ENCODE measurements around the gene MED13L. TPM values are rescaled to one million over a fixed set of nuclear protein-coding genes. Genes with fewer than 3 reads are reported as not detected.

The MED13L gene
- polyA plus RNA-seq, 1 of the 3 experiments (the other 2 are of a cell fraction), result 17.1 TPM

DNA sequence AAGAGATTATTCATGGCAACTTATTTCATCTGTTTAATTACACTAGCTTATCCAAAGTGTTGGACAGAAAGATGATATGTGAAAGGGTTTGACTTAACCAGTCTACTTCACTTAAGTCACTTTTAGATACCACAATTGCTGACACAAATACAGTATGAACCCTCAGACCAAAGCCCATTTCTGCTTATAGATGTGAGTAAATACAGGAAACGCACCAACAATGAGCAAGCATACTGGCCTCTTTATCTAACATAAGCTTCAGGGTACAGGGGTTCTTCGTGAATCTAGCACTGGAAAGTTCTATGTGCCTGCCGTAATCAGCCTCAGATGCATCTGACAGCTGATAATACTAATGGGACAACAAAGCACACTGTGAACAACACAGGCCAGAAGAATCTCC is 209.6 kb downstream of the MED13L start (continued):
- TF ChIP-seq, protein P1, sequence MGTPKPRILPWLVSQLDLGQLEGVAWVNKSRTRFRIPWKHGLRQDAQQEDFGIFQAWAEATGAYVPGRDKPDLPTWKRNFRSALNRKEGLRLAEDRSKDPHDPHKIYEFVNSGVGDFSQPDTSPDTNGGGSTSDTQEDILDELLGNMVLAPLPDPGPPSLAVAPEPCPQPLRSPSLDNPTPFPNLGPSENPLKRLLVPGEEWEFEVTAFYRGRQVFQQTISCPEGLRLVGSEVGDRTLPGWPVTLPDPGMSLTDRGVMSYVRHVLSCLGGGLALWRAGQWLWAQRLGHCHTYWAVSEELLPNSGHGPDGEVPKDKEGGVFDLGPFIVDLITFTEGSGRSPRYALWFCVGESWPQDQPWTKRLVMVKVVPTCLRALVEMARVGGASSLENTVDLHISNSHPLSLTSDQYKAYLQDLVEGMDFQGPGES (IDR thresholded peaks at IDR 0.05; ENCODE audit: low read depth, low read length), result no peak
- no peak for TF ChIP-seq EZH2phosphoT487 (IDR thresholded peaks at IDR 0.05; ENCODE audit: borderline replicate concordance, low read depth)
- TF ChIP-seq, protein P2, sequence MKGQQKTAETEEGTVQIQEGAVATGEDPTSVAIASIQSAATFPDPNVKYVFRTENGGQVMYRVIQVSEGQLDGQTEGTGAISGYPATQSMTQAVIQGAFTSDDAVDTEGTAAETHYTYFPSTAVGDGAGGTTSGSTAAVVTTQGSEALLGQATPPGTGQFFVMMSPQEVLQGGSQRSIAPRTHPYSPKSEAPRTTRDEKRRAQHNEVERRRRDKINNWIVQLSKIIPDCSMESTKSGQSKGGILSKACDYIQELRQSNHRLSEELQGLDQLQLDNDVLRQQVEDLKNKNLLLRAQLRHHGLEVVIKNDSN (IDR thresholded peaks at IDR 0.05; ENCODE audit: borderline replicate concordance, low read depth), result no peak
- no peak for TF ChIP-seq JUND (IDR thresholded peaks at IDR 0.05)
- TF ChIP-seq, protein P3, sequence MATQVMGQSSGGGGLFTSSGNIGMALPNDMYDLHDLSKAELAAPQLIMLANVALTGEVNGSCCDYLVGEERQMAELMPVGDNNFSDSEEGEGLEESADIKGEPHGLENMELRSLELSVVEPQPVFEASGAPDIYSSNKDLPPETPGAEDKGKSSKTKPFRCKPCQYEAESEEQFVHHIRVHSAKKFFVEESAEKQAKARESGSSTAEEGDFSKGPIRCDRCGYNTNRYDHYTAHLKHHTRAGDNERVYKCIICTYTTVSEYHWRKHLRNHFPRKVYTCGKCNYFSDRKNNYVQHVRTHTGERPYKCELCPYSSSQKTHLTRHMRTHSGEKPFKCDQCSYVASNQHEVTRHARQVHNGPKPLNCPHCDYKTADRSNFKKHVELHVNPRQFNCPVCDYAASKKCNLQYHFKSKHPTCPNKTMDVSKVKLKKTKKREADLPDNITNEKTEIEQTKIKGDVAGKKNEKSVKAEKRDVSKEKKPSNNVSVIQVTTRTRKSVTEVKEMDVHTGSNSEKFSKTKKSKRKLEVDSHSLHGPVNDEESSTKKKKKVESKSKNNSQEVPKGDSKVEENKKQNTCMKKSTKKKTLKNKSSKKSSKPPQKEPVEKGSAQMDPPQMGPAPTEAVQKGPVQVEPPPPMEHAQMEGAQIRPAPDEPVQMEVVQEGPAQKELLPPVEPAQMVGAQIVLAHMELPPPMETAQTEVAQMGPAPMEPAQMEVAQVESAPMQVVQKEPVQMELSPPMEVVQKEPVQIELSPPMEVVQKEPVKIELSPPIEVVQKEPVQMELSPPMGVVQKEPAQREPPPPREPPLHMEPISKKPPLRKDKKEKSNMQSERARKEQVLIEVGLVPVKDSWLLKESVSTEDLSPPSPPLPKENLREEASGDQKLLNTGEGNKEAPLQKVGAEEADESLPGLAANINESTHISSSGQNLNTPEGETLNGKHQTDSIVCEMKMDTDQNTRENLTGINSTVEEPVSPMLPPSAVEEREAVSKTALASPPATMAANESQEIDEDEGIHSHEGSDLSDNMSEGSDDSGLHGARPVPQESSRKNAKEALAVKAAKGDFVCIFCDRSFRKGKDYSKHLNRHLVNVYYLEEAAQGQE (IDR thresholded peaks at IDR 0.05; ENCODE audit: low read depth, low read length), result no peak

DNA sequence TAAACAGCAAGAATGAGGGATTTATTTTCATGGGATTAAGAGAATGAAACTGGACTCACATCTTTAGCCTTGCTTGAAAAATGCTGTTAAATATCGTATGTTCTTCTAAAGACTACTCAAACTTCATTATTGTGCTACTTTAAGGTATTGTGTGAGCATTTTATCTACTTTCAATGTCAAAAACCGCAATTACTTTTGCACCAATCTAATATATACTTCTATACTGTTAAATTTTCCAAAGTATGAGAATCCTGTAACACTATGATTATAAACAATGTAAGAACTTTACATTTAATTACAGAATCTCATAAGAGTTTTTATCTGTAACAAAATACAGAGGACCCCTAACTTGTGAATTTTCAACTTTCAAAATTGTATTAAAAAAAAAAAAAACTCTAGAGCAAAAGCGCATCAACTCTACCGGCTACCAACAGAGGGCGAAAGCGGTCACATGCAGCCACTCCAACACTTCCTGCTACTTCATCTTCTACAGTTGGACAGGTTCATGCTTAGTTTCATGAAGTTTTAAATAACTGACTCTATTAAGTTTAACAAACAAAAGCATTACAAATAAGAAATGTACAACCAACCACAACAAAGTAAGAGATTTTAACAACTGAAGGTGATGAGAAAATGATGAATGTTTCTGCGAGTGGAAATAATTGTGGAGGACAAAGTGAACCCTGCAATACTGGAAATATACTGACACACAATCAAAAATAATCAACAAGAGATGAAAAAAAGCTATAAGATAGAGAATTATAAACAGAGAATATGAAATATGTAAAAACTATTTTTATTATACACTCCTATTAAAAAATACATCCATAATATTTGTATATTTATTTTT is 210.9 kb downstream of the MED13L start:
- Histone ChIP-seq H2AFZ (ENCODE audit: low read depth) (no peak overlapping the region), H3K36me3 (replicated peaks in 1 of 2; ENCODE audit: control insufficient read depth in 1 of 2, insufficient read depth in 2 of 2, low read length in 1 of 2) (peaks cover 0 to 3% of the 10 kb centered on the region in 2 experiments), H3K4me3 (ENCODE audit: low read depth in 2 of 2, low read length in 1 of 2) (no peak overlapping the region; a peak in 1 of 4 replicates), H3K9ac (no peak overlapping the region), H3K9me3 (no peaks in the 10 kb centered on the region), H3K9me2 (no peaks in the 10 kb centered on the region), H3F3A (replicated peaks; ENCODE audit: insufficient read depth) (peaks cover 14% of the 10 kb centered on the region), H4K20me1 (ENCODE audit: insufficient read depth) (peaks cover 95% of the 10 kb centered on the region), H3K27ac (ENCODE audit: low read depth in 2 of 2, low read length in 1 of 2) (no peak overlapping the region), H3K4me1 (ENCODE audit: control insufficient read depth in 1 of 2, insufficient read depth in 2 of 2, low read depth in 1 of 2, low read length in 1 of 2) (peaks cover 3 to 22% of the 10 kb centered on the region in 2 experiments; a peak in 3 of 4 replicates), H3K27me3 (ENCODE audit: insufficient read depth) (no peaks in the 10 kb centered on the region), H3K79me2 (ENCODE audit: insufficient read depth) (peaks cover 98% of the 10 kb centered on the region), H3K4me2 (no peak overlapping the region)
- ChIA-PET CTCF (interaction anchor here (0.7 to 1.8 kb wide), 9 partner anchors 8 to 623 kb away, joined by 3 to 5 read pairs (median 3); no protein-coding TSS in a partner anchor), POLR2A (no interaction called here)
- TF ChIP-seq, protein P4, sequence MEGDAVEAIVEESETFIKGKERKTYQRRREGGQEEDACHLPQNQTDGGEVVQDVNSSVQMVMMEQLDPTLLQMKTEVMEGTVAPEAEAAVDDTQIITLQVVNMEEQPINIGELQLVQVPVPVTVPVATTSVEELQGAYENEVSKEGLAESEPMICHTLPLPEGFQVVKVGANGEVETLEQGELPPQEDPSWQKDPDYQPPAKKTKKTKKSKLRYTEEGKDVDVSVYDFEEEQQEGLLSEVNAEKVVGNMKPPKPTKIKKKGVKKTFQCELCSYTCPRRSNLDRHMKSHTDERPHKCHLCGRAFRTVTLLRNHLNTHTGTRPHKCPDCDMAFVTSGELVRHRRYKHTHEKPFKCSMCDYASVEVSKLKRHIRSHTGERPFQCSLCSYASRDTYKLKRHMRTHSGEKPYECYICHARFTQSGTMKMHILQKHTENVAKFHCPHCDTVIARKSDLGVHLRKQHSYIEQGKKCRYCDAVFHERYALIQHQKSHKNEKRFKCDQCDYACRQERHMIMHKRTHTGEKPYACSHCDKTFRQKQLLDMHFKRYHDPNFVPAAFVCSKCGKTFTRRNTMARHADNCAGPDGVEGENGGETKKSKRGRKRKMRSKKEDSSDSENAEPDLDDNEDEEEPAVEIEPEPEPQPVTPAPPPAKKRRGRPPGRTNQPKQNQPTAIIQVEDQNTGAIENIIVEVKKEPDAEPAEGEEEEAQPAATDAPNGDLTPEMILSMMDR (IDR thresholded peaks at IDR 0.05), result peak; percentile 93
- TF ChIP-seq, protein P2 (IDR thresholded peaks at IDR 0.05; ENCODE audit: borderline replicate concordance, low read depth), result peak; percentile 19; the same call in 1 of the 2 replicates
- no peak for TF ChIP-seq FOSL2 (IDR thresholded peaks at IDR 0.05; ENCODE audit: borderline replicate concordance, low read depth)
- TF ChIP-seq RAD21 (IDR thresholded peaks at IDR 0.05; ENCODE audit: low read length), result peak; percentile 69
- TF ChIP-seq, protein P5, sequence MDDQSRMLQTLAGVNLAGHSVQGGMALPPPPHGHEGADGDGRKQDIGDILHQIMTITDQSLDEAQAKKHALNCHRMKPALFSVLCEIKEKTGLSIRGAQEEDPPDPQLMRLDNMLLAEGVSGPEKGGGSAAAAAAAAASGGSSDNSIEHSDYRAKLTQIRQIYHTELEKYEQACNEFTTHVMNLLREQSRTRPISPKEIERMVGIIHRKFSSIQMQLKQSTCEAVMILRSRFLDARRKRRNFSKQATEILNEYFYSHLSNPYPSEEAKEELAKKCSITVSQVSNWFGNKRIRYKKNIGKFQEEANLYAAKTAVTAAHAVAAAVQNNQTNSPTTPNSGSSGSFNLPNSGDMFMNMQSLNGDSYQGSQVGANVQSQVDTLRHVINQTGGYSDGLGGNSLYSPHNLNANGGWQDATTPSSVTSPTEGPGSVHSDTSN (IDR thresholded peaks at IDR 0.05), result peak; percentile 9; the same call in 1 of the 2 replicates
- TF ChIP-seq, protein P3 (IDR thresholded peaks at IDR 0.05; ENCODE audit: low read depth, low read length), result no peak
- TF ChIP-seq ELF1 (IDR thresholded peaks at IDR 0.05), result peak; percentile 41; the same call in 1 of the 2 replicates
- TF ChIP-seq SMC3 (IDR thresholded peaks at IDR 0.05; ENCODE audit: low read depth, low read length), result peak; percentile 56
- 69% methylated on average over 7 of the region's 7 CpGs for WGBS (ENCODE audit: low lambda C conversion rate)
- DNase-seq, result peak; percentile 34

Measured in SK-N-SH (cell line).